ENCODE results near the gene PIGB.
"Not testable (repeated sequence)": the region's sequence is repeated elsewhere in the genome, so short reads cannot be mapped to it uniquely, and the experiment has no call there.

Gene PIGB

DNA sequence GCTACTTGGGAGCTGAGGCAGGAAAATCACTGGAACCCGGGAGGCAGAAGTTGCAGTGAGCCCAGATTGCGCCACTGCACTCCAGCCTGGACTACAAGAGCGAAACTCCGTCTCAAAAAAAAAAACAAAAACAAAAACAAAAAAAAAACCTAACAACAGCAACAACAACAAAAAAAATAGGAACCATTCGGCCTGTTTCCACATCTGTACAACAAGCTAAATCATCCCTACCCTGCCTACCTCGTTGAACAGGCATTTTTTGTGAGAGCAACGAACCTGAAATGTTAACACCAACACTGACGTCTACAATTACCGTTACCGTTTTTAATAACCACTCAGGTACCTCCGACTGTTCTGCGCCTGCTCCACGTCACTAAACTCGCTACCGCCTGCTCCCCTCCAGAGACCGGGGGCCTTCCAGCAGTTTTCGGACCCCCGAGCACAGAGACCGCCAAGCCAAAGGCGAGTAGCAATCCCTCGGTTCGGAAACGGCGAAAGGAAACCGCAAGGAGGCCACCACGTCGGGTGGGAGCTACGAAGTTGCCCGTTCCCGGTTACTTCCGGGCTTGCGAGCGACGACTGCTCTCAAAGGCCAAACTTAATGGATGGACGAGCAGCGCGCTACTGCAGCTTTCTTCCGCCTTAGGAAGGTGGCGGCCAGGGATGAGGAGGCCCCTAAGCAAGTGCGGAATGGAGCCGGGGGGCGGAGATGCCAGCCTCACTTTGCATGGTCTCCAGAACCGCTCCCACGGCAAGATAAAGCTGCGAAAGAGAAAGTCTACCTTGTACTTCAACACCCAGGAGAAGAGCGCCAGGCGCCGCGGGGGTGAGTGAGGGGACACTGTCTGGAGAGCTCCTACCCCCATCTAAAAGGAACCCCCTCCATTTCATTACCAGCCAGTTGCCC is at the start of gene PIGB, which contains the start of gene PIGBOS1:
Gene PIGB, plus strand, starts transcription at position 635 of the 907 bp plus-strand sequence. Its CDS starts 29 bp downstream, at position 664.
Gene PIGBOS1, minus strand, starts transcription at position 536 of the 907 bp plus-strand sequence. CDS start 1,331 bp downstream, outside the sequence.
- peak; percentile 89 for DNase-seq (ENCODE audit: low spot score)

DNA sequence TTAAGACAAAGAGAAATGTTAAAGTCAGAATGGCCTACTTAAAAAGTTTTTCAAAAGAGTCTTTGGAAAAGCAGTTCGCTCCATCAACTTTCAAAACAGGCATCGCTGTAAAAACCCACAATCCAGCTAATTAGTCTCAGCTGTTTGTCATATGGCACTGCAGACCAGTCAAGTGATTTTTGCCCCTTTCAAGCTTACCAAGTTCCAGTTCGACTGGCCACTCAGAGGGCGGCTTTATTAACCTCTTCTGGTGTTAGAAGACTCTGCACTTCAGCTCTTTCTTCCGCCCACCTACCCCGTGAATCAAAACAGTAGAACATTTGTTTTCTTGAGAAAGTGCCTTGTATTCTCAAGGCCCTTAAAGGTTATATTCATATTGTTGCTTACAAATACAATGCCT is 48.7 kb upstream of the PIGB start:
- no peak for DNase-seq (ENCODE audit: low spot score)

DNA sequence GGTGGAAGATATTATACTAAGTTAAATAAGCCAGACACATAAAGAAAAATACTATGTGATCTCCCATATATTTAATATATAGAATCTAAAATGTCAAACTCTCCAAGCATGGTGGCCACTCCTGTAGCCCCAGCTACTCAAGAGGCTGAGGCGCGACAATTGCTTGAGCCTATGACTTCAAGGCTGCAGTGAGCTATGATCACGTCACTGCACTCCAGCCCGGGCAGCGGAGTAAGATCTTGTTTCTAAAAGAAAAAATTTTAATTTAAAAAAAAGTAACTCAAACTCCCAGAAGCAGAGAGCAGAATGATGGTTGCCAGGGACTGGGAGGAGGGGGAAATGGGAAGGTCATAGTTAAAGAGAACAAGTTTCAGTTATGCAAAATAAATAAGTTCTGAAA is 42.7 kb upstream of the PIGB start:
- no peak for DNase-seq (ENCODE audit: low spot score)

DNA sequence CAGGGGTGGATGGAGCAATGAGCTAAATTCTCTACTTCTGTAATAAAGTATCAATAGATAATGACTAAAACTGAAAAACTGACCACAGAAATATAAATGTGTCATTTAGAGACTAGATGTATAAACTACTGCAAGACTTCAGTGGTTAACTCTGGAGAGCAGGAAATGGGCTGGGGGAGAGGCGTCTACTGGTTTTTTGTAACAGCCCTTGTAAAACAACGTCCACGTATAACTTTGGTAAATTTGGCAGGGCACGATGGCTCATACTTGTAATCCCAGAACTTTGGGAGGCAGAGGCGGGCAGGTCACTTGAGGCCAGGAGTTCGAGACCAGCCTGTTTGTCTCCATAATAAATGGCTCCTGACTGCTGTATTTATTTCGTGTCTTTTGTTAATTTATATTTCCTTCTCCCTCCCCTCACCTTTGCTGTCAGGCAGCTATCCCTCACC is 41.9 kb upstream of the PIGB start:
- DNase-seq (ENCODE audit: low spot score): no peak

DNA sequence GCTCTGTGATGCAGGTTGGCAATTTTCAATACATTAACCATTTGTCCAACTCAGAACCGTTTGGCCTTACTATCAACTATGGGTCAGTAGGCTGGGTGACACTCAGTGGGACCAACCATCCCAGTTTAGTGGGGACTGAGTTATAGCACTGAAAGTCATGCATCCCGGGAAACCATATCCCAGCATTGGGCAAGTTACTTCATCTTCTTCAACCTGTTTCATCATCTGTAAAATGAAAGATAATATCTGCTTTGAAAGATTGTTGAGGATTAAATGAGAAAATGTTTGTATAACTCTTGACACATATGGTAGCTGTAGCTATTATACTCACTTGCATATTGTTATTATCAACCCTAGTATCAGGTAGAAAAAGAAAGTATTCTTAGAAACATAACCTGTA is 41.3 kb upstream of the PIGB start:
- DNase-seq (ENCODE audit: low spot score): no peak

DNA sequence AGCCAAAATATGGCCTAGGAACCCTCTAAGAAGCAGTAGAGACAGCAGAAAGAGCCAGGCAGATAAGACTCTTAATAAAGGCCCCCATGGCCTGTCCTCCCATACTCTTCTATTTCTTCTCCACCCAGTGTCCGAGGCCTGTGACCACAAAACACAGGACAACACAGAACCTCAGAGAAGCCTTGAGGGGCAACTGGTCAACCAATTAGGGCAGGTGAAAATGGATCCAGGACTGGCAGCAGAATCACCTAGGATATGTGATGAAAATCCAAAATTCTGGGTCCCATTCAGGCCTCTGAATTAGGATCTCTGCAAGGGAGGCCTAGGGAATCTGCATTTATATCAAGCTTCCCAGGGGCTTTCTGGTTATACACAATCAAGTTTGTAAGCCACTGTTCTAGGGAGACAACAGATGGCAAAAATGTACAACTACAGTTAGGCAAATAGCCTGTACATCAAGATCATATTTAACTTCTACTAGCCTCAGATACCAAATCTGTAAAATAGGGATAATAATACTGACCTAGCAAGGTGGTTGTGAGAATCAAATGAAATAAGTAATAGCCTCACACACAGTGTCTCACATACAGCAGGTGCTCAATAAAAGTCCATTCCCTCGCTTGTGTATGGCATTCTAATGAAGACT is 39.8 kb upstream of the PIGB start:
- DNase-seq (ENCODE audit: low spot score): no peak

DNA sequence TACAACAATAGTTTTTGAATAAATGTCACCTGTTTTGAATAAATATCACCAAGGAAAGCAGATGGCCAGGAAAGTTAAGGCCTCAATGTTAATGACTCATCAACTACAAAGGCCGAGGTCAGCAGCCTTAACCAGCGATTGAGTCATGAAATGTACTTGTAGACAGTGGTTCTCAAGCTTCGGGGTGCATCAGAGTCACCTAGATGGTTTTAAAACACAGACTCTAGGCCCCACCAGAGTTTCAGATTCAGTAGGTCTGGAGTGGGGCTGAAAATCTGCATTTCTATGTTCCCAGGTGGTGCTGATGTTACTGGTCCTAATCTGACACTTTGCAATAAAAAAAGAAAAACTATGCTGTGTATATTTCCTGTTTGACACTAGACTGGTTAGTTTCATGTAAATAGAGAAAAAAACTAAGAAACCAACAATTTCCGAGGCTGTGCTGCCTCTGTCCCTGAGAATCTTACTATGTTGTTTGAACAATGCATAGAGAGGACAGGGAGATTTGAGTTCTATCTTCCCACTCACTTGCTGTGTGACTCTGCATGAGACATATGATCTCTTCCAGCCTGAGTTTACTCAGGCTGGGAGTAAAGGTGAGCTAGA is 39.2 kb upstream of the PIGB start:
- no peak for DNase-seq (ENCODE audit: low spot score)

DNA sequence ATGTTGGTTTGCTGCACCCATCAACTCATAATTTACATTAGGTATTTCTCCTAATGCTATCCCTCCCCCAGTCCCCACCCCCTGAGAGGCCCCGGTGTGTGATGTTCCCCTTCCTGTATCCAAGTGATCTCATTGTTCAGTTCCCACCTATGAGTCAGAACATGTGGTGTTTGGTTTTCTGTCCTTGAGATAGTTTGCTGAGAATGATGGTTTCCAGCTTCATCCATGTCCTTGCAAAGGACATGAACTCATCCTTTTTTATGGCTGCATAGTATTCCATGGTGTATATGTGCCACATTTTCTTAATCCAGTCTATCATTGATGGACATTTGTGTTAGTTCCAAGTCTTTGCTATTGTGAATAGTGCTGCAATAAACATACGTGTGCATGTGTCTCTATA is 38.4 kb upstream of the PIGB start:
- DNase-seq (ENCODE audit: low spot score): not testable (repeated sequence)

DNA sequence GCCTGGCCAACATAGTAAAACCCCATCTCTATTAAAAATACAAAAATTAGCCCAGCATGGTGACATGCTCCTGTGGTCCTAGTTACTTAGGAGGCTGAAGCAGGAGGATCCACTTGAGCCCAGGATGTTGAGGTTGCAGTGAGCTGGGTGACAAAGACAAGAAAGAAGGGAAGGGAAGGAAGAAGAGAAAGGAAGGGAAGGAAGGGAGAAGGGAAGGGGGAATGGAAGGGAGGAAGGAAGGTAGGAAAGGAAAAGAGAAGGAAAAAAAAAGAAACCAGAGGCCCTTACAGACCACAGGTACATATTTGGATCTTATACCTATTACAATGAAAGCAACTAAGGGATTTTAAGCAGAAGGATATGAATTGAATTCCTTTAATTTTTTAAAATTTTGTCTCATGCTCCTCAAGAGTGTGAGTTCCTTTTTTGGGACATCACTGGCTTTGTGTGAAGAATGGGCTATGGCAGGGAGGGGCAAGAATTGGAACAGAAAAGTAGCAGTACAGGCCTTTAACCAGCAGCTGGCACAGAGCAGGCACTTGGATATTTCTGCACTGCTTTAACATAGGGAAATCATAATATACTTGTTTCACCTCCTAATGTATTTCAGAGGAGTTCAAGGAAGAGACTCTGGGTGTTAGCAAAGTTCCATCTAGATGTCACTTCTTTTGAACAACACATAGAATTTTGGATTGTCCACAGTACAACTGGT is 37.3 kb upstream of the PIGB start:
- DNase-seq (ENCODE audit: low spot score): no peak

DNA sequence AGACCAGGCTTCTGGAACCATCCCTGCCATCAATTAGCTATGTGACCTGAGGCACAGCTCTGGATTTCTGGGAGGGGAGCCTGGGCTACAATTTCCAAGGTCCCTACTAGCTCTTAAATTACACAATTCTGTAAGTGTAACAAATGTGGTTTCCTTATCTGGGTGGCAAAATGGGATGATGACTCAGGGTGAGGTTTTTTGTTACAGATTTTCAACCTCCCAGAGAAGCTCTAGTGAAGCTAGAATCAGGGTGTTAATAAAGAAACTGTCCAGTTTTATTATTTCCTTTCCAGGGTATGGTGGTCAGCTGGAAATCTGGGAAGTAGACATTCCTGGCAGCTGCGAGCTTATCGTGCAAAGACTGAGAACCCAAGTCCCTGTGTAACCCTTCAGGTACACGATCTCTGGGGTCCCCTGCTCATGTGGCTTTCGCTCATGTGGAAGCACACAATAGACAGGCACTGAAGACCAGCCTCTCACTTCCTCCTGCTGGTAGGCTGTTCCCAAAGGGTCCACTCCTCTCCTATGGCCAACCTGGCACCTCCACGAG is 36.7 kb upstream of the PIGB start:
- DNase-seq (ENCODE audit: low spot score): no peak

DNA sequence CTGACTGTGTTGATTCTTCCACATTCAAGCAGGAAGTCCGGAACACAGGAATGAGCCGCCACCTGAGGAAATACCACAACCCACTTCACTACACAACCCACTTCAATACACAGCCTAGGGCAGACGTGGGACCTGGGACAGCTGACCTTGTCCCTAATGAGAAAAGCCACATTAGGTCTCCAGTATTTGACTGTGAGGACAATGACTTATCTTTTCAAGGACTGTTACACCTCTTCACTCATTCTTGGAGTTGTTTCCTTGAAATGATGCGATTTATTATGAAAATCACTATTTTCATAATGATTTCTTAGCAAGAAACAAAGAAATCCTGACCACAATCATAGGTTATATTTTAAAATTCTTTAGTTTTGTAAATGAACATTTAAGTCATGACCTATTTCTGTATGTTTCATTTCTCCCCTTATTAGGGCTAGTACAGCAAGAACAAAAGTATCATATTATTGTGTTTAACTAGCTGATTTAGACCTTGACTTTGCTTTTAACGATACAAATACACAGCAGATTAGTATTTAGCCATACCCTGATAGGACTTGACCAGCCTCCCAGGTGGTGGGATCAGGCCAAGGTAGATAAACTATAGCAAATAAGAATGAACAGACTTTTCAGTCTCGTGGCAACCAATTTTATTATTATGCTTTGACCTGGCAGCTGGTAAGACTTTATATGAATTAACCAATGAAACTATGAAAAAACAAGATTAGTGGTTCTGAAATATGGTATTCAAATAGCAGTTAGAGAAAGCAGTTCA is 35.5 kb upstream of the PIGB start:
- DNase-seq (ENCODE audit: low spot score): no peak

DNA sequence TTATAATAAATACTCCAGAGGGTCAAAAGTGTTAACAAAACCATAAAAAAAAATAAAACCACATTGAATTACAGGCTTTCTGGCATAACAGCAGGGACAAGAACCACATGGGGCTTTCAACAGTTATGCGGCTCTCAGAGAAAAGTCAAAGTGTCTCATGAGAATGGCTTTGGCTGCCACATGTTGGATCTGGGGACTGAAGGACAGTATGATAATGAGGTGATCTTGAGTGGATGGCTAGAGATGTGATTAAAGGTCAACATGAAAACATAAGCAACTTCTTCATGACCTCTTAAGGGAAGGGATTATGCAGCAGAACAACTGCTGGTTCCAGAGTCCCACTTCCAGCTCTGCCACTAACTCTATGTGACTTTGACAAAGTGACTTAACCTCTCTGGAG is 34.6 kb upstream of the PIGB start:
- DNase-seq (ENCODE audit: low spot score): no peak

DNA sequence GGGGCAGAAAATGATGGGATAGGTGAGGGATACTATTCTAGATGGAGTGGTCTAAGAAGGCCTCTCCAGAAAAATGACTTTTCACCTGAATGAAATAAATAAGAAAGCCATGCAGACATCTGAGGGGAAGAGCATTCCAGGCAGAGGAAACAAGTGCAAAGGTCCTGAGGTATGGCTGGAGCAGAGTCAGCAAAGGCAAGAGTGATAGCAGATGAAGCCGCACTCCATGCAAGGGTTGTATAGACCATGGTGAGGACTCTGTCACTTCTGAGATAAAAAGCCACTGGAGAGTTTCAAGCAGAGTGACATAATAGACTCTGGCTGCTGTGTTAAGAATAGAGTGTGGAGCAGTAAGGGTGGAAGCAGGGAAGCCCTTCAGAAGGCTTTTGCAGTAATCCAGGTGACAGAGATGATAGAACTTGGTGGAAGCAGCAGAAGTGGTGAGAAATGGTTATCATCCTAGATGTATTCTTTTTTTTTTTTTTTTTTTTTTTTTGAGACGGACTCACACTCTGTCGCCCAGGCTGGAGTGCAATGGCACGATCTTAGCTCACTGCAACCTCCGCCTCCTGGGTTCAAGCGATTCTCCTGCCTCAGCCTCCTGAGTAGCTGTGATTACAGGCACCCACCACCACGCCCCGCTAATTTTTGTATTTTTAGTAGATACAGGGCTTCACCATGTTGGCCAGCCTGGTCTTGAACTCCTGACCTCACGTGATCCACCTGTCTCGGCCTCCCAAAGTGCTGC is 32.4 kb upstream of the PIGB start:
- not testable (repeated sequence) for DNase-seq (ENCODE audit: low spot score)

DNA sequence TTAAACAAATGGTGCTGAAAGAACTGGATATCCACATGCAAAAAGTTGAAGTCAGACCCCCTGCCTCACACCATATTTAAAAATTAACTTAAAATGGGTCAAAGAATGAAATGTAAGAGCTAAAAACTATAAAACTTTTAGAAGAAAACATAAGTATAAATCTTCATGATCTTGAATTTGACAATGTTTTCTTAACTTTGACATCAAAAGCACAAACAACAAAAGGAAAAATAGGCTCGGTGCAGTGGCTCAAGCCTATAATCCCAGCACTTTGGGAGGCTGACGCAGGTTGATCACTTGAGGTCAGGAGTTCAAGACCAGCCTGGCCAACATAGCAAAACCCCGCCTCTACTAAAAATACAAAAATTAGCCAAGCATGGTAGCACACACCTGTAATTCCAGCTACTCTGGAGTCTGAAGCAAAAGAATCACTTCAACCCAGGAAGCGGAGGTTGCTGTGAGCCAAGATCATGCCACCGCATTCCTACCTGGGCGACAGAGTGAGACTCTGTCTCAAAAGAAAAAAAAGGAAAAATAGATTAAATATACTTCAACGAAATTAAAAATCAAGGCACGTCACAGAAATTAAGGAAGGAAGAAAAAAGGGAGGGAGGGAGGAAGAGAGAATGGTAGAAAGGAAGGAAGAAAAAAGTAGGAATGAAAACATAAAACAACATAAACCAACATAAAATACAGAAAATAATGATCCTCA is 30.9 kb upstream of the PIGB start:
- no peak for DNase-seq (ENCODE audit: low spot score)

DNA sequence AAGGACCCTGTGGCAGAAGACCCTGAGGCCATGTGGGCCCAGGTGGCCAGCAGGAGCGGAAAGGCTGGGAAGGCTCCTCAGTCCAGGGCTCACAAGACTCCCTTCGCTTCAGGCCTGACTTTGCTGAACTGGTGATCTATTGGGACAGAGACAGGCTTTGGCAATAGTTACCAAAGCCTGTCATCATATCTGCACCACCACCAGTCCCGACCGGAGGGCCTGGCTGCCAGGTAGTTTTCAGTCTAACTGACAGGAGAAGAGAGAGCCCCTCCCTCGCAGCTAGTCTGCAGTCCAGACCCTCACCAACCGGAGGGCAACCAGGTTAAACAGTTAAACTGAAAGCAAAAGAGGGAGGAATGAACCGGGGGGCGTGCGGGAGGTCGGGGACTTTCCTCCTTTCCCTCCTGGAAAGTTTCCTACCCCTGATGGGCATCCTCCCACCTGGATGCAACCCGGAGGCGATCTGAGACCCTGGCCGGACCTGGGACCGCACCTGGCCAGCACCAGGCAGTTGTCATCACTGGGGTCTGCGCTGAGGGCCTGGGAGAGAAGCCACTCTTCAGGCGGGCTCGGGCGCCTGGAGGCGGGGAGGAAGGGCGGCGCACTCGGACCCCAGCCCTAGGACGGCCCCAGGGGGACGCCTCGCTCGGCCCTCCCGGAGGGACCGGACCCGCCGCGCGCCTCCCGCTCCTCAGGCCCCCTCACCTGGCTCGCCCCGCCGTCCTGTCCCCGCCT is 29.8 kb upstream of the PIGB start:
- DNase-seq (ENCODE audit: low spot score): peak; percentile 65

DNA sequence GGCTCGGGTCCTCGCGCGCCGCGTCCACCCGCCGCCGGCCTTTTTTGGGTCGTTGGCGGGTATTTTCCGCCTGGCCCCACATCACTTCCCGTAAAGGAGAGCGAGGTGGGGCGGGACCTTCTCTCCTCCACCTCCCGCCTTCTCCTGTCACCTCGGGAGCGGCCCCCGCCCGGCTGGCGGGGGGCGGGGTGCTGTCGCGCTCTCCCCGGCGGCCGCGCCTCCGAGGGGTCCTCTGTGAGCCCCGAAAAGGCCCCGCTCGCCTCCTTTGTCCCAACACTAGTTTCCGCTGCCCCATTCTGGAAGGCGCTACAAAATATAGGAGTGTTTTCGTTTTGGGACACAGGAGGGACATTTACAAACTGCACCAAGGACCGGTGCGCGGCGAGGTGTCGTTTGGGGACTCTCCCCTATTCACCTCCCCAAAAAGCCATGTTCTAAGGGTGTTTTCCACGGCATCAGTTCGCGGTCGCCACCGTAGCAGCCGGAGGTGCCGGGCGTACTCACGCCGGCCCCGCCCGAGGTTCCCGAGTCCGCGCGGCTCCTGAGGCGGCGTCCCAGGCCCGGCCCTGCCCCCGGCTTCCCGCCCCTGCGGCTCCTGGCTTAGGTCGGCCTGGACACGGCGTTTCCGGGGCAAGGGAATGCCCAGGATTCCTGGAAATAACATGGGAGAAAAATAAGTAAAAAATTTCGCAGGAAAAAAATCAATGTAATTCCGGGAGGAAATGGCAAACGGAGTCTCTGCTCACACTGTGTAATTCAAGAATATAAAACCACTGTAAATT is 29.1 kb upstream of the PIGB start, which contains the start of gene RAB27A:
Gene RAB27A, minus strand, starts transcription at position 68 of the 782 bp plus-strand sequence. CDS start 54,879 bp downstream, outside the sequence.
- peak; percentile 83 for DNase-seq (ENCODE audit: low spot score)

DNA sequence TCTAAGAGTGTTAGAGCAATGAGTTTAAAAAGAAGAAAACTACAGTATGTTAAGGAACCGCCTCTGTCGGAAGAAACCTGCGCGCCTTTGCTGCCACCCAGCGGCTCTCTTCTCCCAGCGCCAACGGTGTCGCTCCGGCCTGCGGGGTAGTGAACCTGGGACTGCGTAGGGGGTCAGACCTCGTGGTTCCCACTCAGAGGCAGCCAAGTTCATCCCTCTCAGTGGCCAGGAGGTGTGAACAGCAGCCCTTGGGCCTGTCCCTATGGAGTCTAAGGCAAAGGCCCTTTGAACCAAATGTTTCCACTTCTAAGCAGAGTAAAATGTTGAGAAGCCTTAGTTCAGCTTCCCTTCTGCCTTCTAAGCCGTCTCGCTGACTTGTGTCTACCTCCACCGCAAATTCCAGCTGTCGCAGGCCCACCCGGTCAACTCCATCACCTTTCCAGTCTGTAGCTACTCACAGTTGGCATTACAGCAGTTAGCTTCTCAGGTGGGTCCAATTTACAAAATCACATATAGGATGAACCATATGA is 28.4 kb upstream of the PIGB start:
- DNase-seq (ENCODE audit: low spot score): peak; percentile 86

DNA sequence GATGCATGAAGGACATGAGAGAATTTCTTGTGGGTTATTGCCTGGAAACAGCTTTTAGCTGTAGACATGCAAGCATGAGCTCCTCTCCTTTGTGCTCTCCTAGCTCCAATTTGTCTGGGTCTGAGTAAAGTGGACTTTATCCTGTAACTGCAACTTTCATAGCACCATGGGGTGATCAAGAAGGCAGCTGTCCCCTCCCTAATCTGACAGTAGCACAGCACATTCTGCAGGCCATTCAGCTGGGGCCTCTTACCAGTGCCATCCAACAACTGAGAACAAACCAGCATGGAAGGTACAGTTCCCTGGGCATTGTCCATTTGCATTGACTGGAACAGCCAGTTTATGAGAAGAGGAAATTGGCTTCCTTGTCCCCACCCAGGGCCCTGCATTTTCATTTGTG is 21.7 kb upstream of the PIGB start:
- no peak for DNase-seq (ENCODE audit: low spot score)

All from left forelimb (tissue), 1 donor.